WERI-Rb-1 (cell line): ENCODE measurements around the gene SAMD11.

Experiments
- DNase-seq: peaks from one replicate; pipeline ENCODE4 v3.0.0-alpha.2; 2020
- H3K27ac ChIP-seq: fragments of 250-450 bp; sonication (Bioruptor Pico); 2 replicates; pipeline ENCODE4 v1.5.1; 2020; ENCODE audit warnings: mild to moderate bottlenecking, moderate library complexity
- H3K27me3 ChIP-seq: fragments of 250-450 bp; sonication (Bioruptor Pico); 2 replicates; pipeline ENCODE4 v1.5.1; 2021; ENCODE audit warnings: mild to moderate bottlenecking, low read depth, moderate library complexity; ENCODE audit not compliant: insufficient read depth, severe bottlenecking
- H3K36me3 ChIP-seq: fragments of 250-450 bp; sonication (Bioruptor Pico); 2 replicates; pipeline ENCODE4 v1.5.1; 2020; ENCODE audit warnings: mild to moderate bottlenecking, moderate library complexity
- H3K4me3 ChIP-seq: 2 replicates; pipeline ENCODE4 v1.5.1; 2011; ENCODE audit warnings: low read depth, mild to moderate bottlenecking, control low read depth, low read length
- H3K9me3 ChIP-seq: fragments of 250-450 bp; sonication (Bioruptor Pico); 2 replicates; pipeline ENCODE4 v1.5.1; 2021; ENCODE audit warnings: mild to moderate bottlenecking, moderate library complexity; ENCODE audit not compliant: severe bottlenecking
- CTCF ChIP-seq: IDR thresholded peaks from 2 replicates; pipeline ENCODE4 v1.5.1; 2011; ENCODE audit warnings: low read depth, mild to moderate bottlenecking, control low read depth, inconsistent platforms, low read length

The SAMD11 gene

GRCh38 chr1:934991-935750, 11.4 kb downstream of the SAMD11 start:
- H3K27ac ChIP-seq = peak overlapping the region; percentile 37; the same call in 1 of the 2 replicates
- H3K27me3 ChIP-seq = no peaks in the 10 kb centered on the region

DNA sequence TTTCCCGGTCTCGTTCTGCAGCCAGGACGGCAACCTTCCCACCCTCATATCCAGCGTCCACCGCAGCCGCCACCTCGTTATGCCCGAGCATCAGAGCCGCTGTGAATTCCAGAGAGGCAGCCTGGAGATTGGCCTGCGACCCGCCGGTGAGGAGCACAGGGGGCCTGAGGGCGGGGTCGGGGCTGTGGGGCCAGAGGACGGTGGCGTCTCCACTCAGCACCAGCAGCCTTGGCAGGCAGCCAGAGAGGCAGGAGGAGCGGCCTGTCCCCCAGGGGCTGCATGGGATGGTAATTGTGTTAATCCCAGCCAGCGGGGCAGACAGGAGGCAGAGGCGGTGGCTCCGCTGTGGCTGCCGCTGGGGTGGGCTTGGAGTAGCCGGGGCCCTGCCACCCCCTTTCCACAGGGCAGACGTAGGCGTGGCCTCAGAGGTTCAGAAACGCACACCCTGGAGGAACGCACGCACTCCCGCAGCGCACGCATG, 12.1 kb downstream of the SAMD11 start:
- no peaks in the 10 kb centered on the region for H3K27me3 ChIP-seq

More at GRCh38 chr1:934991-935750, 11.4 kb downstream of the SAMD11 start:
- no peak for TF ChIP-seq CTCF
- H3K36me3 ChIP-seq = peaks cover 18% of the 10 kb centered on the region
- H3K9me3 ChIP-seq = no peaks in the 10 kb centered on the region
- H3K4me3 ChIP-seq = peak overlapping the region; percentile 37
- DNase-seq = no peak

GRCh38 chr1:936348-937264, 12.9 kb downstream of the SAMD11 start:
- no peak overlapping the region for H3K4me3 ChIP-seq
- H3K27ac ChIP-seq = no peak overlapping the region
- no peaks in the 10 kb centered on the region for H3K27me3 ChIP-seq
- H3K36me3 ChIP-seq = peaks cover 7% of the 10 kb centered on the region
- H3K9me3 ChIP-seq = no peaks in the 10 kb centered on the region
- no peak for DNase-seq
- TF ChIP-seq CTCF = no peak

More for the DNA sequence above, 12.1 kb downstream of the SAMD11 start:
- TF ChIP-seq CTCF = no peak
- peak overlapping the region; percentile 37; the same call in 1 of the 2 replicates for H3K27ac ChIP-seq
- H3K4me3 ChIP-seq = peak overlapping the region; percentile 37
- no peaks in the 10 kb centered on the region for H3K9me3 ChIP-seq
- peaks cover 12% of the 10 kb centered on the region for H3K36me3 ChIP-seq
- peak; percentile 86 for DNase-seq

- DNase-seq = no peak
- Histone ChIP-seq H3K9me3 (no peaks in the 10 kb centered on the region), H3K27me3 (no peaks in the 10 kb centered on the region), H3K4me3 (no peak overlapping the region), H3K27ac (no peak overlapping the region; the same call in 1 of the 2 replicates), H3K36me3 (peaks cover 3% of the 10 kb centered on the region; the same call in 1 of the 2 replicates)
- TF ChIP-seq CTCF = no peak
These were observed 13.8 kb downstream of the SAMD11 start for GRCh38 chr1:937521-937920.

DNA sequence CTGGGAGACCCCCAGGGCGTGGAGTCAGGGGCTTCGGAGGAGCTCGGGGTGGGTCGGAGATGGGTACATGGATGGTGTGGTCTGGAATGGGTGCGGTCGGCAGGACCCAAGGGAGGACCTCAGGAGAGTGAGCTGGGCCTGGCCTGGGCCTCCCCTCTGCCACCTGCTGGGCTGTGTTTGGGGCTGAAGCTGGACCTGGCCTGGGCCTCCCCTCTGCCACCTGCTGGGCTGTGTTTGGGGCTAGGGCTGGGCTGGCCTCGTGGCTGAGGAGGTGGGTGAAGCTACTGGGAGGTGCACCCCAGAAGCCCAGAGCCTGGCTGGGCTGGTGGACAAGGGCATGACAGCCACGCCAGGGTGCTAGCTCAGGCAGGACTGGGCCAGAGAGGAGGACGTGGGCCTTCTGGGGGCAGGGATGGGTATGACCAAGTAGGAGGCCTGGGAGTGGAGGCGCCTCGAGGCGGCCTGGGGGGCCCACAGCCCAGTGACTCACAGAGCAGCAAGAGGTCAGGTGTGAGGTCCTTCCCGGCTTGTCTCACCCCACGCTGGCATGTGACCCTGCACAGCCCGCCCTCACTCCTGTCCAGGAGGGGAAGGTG, 14.5 kb downstream of the SAMD11 start:
- H3K4me3 ChIP-seq = no peak overlapping the region
- peak; percentile 81 for DNase-seq
- TF ChIP-seq CTCF = peak; percentile 82
- no peaks in the 10 kb centered on the region for H3K27me3 ChIP-seq
- H3K9me3 ChIP-seq = no peaks in the 10 kb centered on the region
- H3K36me3 ChIP-seq = peaks cover 3% of the 10 kb centered on the region; the same call in 1 of the 2 replicates
- no peak overlapping the region; the same call in 1 of the 2 replicates for H3K27ac ChIP-seq
